ENCODE results near the gene RND3.

GRCh38 chr2:150484461-150485021 lies 2.9 kb downstream of the RND3 start:
- TF ChIP-seq CTCF (IDR thresholded peaks at IDR 0.05) (no peak), POLR2A (IDR thresholded peaks at IDR 0.05) (no peak), EP300 (IDR thresholded peaks at IDR 0.05) (no peak)

Measured in tibial nerve (tissue), 4 donors.